RKO (cell line): ENCODE results near the gene OPN3.
"Not testable (repeated sequence)": the region's sequence is repeated elsewhere in the genome, so short reads cannot be mapped to it uniquely, and the experiment has no call there.

ENCODE experiments used
- DNase-seq: peaks from one replicate; pipeline ENCODE4 v3.0.0-alpha.2; 2016; ENCODE audit warnings: low spot score

OPN3 gene

GRCh38 chr1:241640149-241640866 lies at the start of gene OPN3, which contains the start of gene CHML:
Gene OPN3 (minus strand): TSS chr1:241640369. CDS start chr1:241640254, 115 bp downstream.
Gene CHML (minus strand): TSS chr1:241640369. CDS start chr1:241635766, 4,603 bp downstream.
- DNase-seq = peak; percentile 89

GRCh38 chr1:241688940-241689368 lies 48.8 kb upstream of the OPN3 start:
- peak; percentile 48 for DNase-seq

GRCh38 chr1:241684108-241684507 lies 43.9 kb upstream of the OPN3 start:
- DNase-seq = no peak

GRCh38 chr1:241682921-241683320 lies 42.8 kb upstream of the OPN3 start:
- DNase-seq = no peak

- DNase-seq = not testable (repeated sequence)
Measured at GRCh38 chr1:241681861-241682448, 41.8 kb upstream of the OPN3 start.

- DNase-seq = no peak
Measured at GRCh38 chr1:241679961-241680360, 39.8 kb upstream of the OPN3 start.

- DNase-seq = no peak
Measured at GRCh38 chr1:241679404-241679803, 39.2 kb upstream of the OPN3 start.

- DNase-seq = no peak
Measured at GRCh38 chr1:241678536-241678935, 38.4 kb upstream of the OPN3 start.

GRCh38 chr1:241677201-241677600 lies 37.0 kb upstream of the OPN3 start:
- DNase-seq = no peak

- no peak for DNase-seq
Measured at GRCh38 chr1:241675983-241676382, 35.8 kb upstream of the OPN3 start.

GRCh38 chr1:241674805-241675384 lies 34.7 kb upstream of the OPN3 start:
- no peak for DNase-seq

GRCh38 chr1:241672301-241672700 lies 32.1 kb upstream of the OPN3 start:
- no peak for DNase-seq

- no peak for DNase-seq
Measured at GRCh38 chr1:241666419-241666818, 26.2 kb upstream of the OPN3 start.

- DNase-seq = no peak
Measured at GRCh38 chr1:241660424-241660972, 20.3 kb upstream of the OPN3 start.

- DNase-seq = not testable (repeated sequence)
Measured at GRCh38 chr1:241659016-241659415, 18.8 kb upstream of the OPN3 start.

- DNase-seq = no peak
Measured at GRCh38 chr1:241658081-241658793, 18.1 kb upstream of the OPN3 start.

GRCh38 chr1:241654641-241655040 lies 14.5 kb upstream of the OPN3 start:
- no peak for DNase-seq

GRCh38 chr1:241654019-241654418 lies 13.8 kb upstream of the OPN3 start:
- no peak for DNase-seq

GRCh38 chr1:241652012-241652411 lies 11.8 kb upstream of the OPN3 start, which contains the start of gene WDR64:
Gene WDR64 (plus strand): TSS chr1:241652281. CDS start chr1:241652485, 204 bp downstream.
- DNase-seq = no peak

GRCh38 chr1:241648159-241648558 lies 8.0 kb upstream of the OPN3 start:
- no peak for DNase-seq

GRCh38 chr1:241647658-241648057 lies 7.5 kb upstream of the OPN3 start:
- peak; percentile 37 for DNase-seq

GRCh38 chr1:241646201-241646600 lies 6.0 kb upstream of the OPN3 start:
- no peak for DNase-seq
